GM21526 (cell line): ENCODE data around the gene TMEM259.

Source experiments
- ATAC-seq: cut with Tn5 transposase; IDR thresholded peaks from one replicate; pipeline ENCODE4 v1.9.1; 2021; ENCODE audit warnings: moderate library complexity; ENCODE audit not compliant: unreplicated experiment, low FRiP score

The TMEM259 gene

DNA sequence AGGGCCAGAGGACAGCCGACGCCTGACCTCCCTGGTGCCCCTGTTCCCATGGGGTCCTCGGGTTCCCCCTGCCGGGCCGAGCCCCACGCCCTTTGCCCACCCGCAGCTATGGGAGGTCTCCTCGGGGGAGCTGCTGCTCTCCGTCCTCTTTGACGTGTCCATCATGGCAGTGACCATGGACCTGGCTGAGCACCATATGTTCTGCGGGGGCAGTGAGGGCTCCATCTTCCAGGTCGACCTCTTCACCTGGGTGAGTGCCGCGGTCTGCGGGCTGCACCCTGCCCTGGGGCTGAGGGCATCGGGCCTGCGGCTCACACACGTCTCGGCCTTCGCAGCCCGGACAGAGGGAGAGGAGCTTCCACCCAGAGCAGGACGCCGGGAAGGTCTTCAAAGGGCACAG lies 30.2 kb downstream of the TMEM259 start:
- ATAC-seq: no peak

GRCh38 chr19:990119-990571 lies 30.8 kb downstream of the TMEM259 start:
- no peak for ATAC-seq

GRCh38 chr19:989381-990081 lies 31.4 kb downstream of the TMEM259 start:
- no peak for ATAC-seq

DNA sequence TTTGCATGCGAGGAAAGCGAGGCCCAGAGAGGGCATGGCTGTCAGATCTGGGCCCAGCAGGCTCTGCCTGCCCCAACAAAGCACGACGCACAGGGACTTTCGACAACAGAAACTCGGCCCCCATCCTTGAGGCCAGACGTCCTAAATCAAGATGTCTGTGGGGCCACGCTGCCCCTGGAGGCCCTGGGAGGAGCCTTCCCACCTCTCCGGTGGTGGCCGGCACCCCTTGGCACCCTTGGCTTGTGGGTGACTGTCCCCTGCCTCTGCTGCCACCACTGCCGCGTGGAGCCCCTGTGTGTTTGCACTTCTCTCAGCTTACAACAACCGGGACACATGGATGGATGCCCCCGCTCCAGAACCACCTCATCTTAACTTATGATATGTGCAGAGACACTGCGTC lies 32.4 kb downstream of the TMEM259 start:
- no peak for ATAC-seq

GRCh38 chr19:988081-988480 lies 32.8 kb downstream of the TMEM259 start:
- ATAC-seq: no peak

DNA sequence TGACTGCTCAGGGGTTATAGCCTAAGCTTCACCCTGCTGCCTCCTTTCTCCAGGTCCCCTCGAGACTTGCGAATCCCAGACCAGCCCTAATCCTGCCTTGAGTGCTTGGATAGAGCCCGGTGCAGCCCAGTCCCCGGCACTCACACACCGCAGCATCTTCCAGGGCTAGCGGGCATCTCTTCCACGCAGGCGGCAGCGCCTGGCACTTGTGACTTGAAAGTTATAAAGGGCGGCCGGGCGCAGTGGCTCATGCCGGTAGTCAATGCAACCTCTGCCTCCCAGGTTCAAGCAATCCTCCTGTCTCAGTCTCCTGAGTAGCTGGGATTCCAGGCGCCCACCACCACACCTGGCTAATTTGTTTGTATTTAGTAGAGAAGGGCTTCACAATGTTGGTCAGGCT lies 34.8 kb downstream of the TMEM259 start:
- no peak for ATAC-seq

DNA sequence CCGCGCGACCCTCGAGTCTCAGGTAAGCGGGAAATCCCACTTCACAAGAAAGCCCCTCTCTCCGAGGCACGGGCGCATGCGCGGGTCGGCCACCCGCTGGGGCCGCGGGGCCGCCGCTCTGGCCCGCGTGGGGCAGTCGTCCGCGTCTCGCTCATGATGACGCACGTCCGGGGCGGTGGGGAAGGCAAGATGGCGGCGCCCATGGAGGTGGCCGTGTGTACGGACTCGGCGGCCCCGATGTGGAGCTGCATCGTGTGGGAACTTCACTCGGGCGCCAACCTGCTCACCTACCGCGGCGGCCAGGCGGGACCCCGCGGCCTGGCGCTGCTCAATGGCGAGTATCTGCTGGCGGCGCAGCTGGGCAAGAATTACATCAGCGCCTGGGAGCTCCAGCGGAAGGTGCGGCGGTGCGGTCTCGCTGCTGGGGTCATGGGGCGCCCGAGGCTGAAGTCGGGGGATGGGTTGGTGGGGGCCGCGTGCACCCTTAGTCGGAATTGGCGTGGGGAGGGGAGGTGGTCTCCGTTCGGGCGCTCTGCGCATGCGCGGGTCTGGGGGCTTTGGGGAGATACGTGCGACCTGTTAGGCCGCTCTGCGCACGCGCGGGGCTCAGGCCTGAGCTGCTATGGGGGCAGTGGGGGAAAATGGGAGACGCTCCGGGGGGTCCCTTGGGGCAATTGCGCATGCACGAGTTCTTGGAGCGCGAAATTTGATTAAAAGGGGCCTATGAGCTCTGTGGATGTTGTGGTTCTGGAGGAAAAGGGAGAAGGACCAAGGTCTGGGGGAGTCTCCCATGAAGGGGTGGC lies 36.6 kb downstream of the TMEM259 start, which contains the start of gene WDR18:
WDR18 (plus strand) TSS at position 181 of the 803 bp plus-strand sequence; CDS start at position 190, 9 bp downstream.
- ATAC-seq: peak; percentile 46

DNA sequence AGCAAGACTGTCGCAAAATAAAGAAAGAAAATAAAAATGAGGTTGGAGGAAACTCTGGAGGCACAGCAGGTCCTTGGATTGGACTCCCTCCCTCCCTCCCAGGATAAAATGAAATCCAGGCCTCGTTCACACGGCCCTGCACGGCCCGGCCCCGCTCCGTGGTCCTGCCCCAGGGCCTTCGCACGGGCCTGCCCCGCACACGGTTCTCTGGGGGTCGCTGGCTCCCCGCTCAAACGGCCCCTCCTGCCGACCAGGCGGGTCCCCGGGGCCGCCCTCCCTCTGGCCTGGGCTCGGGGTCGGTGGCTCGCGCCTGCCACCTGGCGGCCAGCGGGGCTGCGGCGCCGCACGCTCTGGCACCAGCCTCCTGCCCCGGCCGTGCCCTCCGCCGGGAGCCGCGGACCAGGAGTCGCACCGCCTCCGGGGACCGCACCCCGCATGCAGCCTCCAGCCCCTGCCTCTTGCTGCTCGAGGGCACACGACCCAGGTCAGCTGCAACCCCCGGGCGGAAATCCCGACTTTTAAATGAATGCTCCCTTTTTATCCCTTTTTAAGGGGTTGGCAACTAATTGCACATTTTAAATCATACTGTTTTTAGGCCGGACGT lies 38.3 kb downstream of the TMEM259 start:
- ATAC-seq: peak; percentile 52

DNA sequence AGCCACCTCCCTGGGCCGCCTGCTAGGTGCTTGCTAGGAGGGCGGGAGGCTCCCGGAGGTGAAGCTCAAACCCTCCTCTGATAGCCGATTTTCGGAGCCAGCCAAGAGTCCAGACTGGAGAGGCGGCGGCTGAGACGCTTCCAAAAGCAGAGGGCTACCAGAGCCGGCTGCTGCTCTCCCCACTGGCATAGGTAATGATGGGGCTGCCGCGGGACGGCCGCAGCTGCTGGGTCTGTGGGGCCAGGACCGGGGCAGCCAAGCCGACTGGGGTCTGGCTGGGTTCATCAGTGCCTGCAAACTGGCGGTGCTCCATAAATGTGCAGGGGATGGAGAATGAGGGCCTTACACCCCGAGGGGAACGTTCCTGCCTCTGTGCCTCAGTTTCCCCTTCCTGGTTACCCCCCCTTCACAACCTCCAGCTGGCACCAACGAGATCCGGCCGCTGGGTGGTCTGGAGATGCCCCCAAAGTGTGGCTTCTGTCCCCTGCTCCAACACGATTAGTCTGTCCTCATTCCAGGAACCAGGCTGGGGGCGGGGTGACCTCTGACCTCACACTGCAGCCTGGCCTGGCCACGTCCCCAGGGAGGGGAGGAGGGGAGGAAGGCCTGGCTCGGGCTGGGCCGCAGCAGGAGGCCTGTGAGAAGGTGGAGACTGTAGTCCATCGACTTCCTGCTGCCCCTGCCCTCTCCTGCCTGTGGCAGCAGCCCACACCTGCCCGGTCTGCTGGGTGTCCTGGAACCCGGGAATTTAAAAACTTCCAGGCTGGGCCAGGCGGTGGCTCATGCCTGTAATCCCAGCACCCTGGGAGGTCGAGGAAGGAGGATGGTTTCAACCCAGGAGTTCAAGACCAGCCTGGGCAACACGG lies 40.6 kb downstream of the TMEM259 start:
- ATAC-seq: no peak

DNA sequence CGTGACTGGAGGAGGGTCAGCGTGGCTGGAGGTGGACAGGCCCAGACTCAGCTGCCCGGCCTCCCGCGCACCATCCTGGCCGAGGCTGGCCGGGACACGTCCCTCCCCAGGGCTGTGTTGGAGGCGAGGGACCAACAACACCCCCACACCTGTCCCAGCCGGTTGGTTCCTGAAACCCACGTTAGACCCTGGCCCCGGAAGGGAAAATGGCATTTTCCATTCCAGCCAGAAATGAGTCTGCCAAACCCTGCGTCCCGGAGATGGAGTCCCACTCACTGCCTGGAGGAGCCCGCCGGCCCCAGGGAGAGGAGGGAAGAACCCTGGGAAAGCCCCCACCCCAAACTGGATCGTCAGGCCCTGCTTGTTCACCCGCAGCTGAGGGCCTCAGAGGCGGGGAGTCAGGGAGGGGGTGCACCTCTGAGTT lies 41.6 kb downstream of the TMEM259 start:
- no peak for ATAC-seq

GRCh38 chr19:977058-977464 lies 43.9 kb downstream of the TMEM259 start:
- no peak for ATAC-seq

DNA sequence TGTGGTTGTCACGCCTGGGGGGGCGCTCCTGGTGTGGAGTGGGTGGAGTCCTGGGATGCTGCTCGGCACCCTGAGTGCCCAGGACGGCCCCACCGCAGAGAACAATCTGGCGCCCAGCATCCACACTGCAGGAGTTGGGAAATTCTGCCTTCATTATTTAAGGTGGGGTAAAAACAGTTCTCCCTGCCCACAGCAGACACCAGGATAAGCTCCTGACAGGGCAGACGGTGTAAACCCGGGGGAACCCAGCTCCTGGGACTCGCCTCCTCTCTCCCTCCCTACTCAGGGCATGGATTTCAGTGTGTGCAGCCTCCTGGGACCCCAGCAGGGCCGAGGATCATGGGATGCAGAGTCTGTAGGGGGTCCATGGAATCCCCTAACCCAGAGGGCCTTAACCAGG lies 44.4 kb downstream of the TMEM259 start:
- no peak for ATAC-seq

DNA sequence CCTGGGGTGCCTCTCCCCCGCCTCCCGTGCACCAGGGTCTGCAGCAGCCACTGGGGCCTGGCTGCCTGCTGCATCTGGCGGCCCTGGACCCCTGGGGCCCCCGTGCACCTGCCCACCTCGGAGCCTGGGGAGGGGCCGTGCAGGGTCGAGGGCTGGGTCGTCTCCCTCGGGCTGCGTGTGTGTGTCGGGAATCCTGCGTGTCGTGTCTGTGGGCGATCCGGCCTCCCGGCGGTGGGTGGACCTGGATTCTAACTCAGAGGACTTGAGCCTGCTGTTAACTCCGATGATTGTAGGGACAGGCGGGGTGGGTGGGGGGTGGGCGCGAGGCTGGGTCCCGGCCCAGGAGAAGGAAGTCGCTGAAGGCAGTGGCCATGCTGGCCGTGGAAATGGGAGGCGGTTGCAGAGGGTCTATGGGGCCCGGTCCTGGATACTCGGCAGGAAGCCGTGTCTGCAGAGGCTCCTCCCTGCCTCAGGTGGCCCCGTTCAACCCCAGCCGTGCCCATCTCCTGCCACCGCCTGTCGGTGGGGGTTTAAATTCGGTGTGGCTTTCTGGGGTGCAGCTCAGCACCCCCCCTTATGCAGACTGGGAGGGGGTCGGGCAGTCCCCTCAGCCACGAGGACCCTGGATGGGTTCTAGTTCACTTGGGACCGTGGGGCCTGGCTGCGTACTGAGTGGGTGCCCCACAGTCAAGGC lies 46.2 kb downstream of the TMEM259 start:
- no peak for ATAC-seq

GRCh38 chr19:973726-974563 lies 47.0 kb downstream of the TMEM259 start:
- ATAC-seq: no peak

- ATAC-seq: no peak
Observed at GRCh38 chr19:972281-972680, 48.6 kb downstream of the TMEM259 start.

DNA sequence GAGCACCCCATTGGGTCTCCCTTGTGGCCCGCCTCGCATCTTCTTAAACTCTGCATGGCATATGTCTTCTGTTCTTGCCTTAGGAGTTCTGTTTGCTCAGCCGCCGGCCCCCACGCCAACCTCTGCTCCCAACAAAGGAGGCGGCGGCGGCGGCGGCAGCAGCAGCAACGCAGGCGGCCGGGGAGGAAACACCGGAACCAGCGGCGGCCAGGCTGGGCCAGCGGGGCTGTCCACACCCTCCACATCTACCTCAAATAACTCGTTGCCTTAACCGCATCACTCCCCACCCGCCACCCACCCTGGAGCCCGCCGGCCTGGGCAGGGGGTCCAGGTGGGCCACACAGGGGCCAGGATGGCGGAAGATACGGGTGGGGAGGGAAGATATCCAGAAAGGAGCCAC lies 49.1 kb downstream of the TMEM259 start:
- ATAC-seq: no peak

GRCh38 chr19:970695-971094 lies 50.2 kb downstream of the TMEM259 start:
- ATAC-seq: no peak

DNA sequence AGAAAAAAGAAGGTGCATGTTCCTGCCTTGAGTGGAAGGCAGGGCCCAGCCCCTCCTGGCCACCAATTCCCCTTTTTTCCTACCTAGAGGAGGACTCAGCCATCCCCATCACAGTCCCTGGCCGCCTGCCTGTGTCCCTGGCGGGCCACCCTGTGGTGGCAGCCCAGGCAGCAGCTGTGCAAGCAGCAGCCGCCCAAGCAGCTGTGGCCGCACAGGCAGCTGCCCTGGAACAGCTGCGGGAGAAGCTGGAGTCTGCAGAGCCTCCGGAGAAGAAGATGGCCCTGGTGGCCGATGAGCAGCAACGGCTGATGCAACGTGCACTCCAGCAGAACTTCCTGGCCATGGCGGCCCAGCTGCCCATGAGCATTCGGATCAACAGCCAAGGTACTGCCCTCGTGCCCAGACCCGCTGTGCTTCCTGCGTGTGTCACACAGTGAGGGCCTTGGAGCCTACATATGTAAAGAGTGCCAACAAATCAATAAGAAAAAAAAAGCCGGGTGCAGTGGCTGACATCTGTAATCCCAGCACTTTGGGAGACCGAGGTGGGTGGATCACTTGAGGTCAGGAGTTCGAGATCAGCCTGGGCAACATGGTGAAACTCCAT lies 54.3 kb downstream of the TMEM259 start:
- no peak for ATAC-seq
